ENCODE measurements around the gene PRDM16. TPM values are rescaled to one million over a fixed set of nuclear protein-coding genes. Genes with fewer than 3 reads are reported as not detected.

PRDM16 gene
- total and polyA plus RNA-seq, 2 of the 13 experiments (the other 11 are each of a cell fraction or from before 2014, with no cell fraction given) = 0.15 to 0.81 TPM

GRCh38 chr1:3460672-3461131, 391.7 kb downstream of the PRDM16 start (continued):
- TF ChIP-seq ZNF674 (CRISPR knock-in tag; IDR thresholded peaks at IDR 0.05; ENCODE audit: low read depth) (no peak), SKIL (CRISPR knock-in tag; IDR thresholded peaks at IDR 0.05; ENCODE audit: borderline replicate concordance) (peak; percentile 92), HOMEZ (CRISPR knock-in tag; IDR thresholded peaks at IDR 0.05; ENCODE audit: low read depth) (no peak), ZNF816 (CRISPR knock-in tag; IDR thresholded peaks at IDR 0.05; ENCODE audit: borderline replicate concordance) (no peak), PHB2 (IDR thresholded peaks at IDR 0.05; ENCODE audit: partially characterized antibody) (no peak), ZNF550 (CRISPR knock-in tag; IDR thresholded peaks at IDR 0.05; ENCODE audit: borderline replicate concordance) (no peak), HDAC2 (CRISPR knock-in tag; IDR thresholded peaks at IDR 0.05) (peak; percentile 37), MTA1 (CRISPR knock-in tag; IDR thresholded peaks at IDR 0.05; ENCODE audit: borderline replicate concordance) (no peak), PHF5A (CRISPR knock-in tag; IDR thresholded peaks at IDR 0.05; ENCODE audit: low read depth, unreplicated experiment) (no peak)
- TF ChIP-seq, protein P1, sequence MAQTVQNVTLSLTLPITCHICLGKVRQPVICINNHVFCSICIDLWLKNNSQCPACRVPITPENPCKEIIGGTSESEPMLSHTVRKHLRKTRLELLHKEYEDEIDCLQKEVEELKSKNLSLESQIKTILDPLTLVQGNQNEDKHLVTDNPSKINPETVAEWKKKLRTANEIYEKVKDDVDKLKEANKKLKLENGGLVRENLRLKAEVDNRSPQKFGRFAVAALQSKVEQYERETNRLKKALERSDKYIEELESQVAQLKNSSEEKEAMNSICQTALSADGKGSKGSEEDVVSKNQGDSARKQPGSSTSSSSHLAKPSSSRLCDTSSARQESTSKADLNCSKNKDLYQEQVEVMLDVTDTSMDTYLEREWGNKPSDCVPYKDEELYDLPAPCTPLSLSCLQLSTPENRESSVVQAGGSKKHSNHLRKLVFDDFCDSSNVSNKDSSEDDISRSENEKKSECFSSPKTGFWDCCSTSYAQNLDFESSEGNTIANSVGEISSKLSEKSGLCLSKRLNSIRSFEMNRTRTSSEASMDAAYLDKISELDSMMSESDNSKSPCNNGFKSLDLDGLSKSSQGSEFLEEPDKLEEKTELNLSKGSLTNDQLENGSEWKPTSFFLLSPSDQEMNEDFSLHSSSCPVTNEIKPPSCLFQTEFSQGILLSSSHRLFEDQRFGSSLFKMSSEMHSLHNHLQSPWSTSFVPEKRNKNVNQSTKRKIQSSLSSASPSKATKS (CRISPR knock-in tag; IDR thresholded peaks at IDR 0.05) = no peak
- TF ChIP-seq, protein P2, sequence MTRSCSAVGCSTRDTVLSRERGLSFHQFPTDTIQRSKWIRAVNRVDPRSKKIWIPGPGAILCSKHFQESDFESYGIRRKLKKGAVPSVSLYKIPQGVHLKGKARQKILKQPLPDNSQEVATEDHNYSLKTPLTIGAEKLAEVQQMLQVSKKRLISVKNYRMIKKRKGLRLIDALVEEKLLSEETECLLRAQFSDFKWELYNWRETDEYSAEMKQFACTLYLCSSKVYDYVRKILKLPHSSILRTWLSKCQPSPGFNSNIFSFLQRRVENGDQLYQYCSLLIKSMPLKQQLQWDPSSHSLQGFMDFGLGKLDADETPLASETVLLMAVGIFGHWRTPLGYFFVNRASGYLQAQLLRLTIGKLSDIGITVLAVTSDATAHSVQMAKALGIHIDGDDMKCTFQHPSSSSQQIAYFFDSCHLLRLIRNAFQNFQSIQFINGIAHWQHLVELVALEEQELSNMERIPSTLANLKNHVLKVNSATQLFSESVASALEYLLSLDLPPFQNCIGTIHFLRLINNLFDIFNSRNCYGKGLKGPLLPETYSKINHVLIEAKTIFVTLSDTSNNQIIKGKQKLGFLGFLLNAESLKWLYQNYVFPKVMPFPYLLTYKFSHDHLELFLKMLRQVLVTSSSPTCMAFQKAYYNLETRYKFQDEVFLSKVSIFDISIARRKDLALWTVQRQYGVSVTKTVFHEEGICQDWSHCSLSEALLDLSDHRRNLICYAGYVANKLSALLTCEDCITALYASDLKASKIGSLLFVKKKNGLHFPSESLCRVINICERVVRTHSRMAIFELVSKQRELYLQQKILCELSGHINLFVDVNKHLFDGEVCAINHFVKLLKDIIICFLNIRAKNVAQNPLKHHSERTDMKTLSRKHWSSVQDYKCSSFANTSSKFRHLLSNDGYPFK (CRISPR knock-in tag; IDR thresholded peaks at IDR 0.05; ENCODE audit: borderline replicate concordance) = no peak
- TF ChIP-seq, protein P3, sequence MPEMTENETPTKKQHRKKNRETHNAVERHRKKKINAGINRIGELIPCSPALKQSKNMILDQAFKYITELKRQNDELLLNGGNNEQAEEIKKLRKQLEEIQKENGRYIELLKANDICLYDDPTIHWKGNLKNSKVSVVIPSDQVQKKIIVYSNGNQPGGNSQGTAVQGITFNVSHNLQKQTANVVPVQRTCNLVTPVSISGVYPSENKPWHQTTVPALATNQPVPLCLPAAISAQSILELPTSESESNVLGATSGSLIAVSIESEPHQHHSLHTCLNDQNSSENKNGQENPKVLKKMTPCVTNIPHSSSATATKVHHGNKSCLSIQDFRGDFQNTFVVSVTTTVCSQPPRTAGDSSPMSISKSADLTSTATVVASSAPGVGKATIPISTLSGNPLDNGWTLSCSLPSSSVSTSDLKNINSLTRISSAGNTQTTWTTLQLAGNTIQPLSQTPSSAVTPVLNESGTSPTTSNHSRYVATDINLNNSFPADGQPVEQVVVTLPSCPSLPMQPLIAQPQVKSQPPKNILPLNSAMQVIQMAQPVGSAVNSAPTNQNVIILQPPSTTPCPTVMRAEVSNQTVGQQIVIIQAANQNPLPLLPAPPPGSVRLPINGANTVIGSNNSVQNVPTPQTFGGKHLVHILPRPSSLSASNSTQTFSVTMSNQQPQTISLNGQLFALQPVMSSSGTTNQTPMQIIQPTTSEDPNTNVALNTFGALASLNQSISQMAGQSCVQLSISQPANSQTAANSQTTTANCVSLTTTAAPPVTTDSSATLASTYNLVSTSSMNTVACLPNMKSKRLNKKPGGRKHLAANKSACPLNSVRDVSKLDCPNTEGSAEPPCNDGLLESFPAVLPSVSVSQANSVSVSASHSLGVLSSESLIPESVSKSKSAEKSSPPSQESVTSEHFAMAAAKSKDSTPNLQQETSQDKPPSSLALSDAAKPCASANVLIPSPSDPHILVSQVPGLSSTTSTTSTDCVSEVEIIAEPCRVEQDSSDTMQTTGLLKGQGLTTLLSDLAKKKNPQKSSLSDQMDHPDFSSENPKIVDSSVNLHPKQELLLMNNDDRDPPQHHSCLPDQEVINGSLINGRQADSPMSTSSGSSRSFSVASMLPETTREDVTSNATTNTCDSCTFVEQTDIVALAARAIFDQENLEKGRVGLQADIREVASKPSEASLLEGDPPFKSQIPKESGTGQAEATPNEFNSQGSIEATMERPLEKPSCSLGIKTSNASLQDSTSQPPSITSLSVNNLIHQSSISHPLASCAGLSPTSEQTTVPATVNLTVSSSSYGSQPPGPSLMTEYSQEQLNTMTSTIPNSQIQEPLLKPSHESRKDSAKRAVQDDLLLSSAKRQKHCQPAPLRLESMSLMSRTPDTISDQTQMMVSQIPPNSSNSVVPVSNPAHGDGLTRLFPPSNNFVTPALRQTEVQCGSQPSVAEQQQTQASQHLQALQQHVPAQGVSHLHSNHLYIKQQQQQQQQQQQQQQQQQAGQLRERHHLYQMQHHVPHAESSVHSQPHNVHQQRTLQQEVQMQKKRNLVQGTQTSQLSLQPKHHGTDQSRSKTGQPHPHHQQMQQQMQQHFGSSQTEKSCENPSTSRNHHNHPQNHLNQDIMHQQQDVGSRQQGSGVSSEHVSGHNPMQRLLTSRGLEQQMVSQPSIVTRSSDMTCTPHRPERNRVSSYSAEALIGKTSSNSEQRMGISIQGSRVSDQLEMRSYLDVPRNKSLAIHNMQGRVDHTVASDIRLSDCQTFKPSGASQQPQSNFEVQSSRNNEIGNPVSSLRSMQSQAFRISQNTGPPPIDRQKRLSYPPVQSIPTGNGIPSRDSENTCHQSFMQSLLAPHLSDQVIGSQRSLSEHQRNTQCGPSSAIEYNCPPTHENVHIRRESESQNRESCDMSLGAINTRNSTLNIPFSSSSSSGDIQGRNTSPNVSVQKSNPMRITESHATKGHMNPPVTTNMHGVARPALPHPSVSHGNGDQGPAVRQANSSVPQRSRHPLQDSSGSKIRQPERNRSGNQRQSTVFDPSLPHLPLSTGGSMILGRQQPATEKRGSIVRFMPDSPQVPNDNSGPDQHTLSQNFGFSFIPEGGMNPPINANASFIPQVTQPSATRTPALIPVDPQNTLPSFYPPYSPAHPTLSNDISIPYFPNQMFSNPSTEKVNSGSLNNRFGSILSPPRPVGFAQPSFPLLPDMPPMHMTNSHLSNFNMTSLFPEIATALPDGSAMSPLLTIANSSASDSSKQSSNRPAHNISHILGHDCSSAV (CRISPR knock-in tag; IDR thresholded peaks at IDR 0.05; ENCODE audit: borderline replicate concordance) = no peak
